Astrocyte (in vitro differentiated cells and primary cell): Measurements from ENCODE around the gene ATG13. TPM values are rescaled to one million over a fixed set of nuclear protein-coding genes. Genes with fewer than 3 reads are reported as not detected.

Experiments used
- DNase-seq: peaks from one replicate; pipeline ENCODE4 v3.0.0-alpha.2; 2010; ENCODE audit warnings: low read depth
- FAIRE-seq: peaks from 2 replicates; lab custom pipeline; 2011; peaks lifted over from hg19 to GRCh38; lab: Jason Lieb, UNC
- H2AFZ ChIP-seq: 2 replicates; pipeline ENCODE4 v1.6.0; 2012; ENCODE audit warnings: low read depth, low read length, inconsistent platforms
- H3K27ac ChIP-seq: 2 replicates; pipeline ENCODE4 v1.5.1; 2011; ENCODE audit warnings: low read depth, low read length, inconsistent platforms
- H3K27me3 ChIP-seq: 2 replicates; pipeline ENCODE4 v1.6.0; 2011; ENCODE audit warnings: low read length, inconsistent platforms; ENCODE audit not compliant: insufficient read depth
- H3K36me3 ChIP-seq: 2 replicates; pipeline ENCODE4 v1.5.1; 2011; ENCODE audit warnings: low read length, inconsistent platforms; ENCODE audit not compliant: insufficient read depth
- H3K4me1 ChIP-seq: 2 replicates; pipeline ENCODE4 v1.5.1; 2011; ENCODE audit warnings: low read length, inconsistent platforms; ENCODE audit not compliant: insufficient read depth
- H3K4me2 ChIP-seq: 2 replicates; pipeline ENCODE4 v1.6.0; 2012; ENCODE audit warnings: low read length, inconsistent platforms
- H3K4me3 ChIP-seq: 2 replicates; pipeline ENCODE4 v1.5.1; 2011; ENCODE audit warnings: low read depth, mild to moderate bottlenecking, low read length, inconsistent platforms; ENCODE audit not compliant: insufficient read depth
- H3K79me2 ChIP-seq: 2 replicates; pipeline ENCODE4 v1.6.0; 2012; ENCODE audit warnings: mild to moderate bottlenecking, low read length, inconsistent platforms; ENCODE audit not compliant: insufficient read depth
- H3K9ac ChIP-seq: 2 replicates; pipeline ENCODE4 v1.6.0; 2012; ENCODE audit warnings: mild to moderate bottlenecking, low read length, inconsistent platforms
- H3K9me3 ChIP-seq: 2 replicates; pipeline ENCODE4 v1.5.1; 2012; ENCODE audit warnings: low read depth, mild to moderate bottlenecking, low read length, inconsistent platforms; ENCODE audit not compliant: insufficient read depth
- H4K20me1 ChIP-seq: 2 replicates; pipeline ENCODE4 v1.6.0; 2012; ENCODE audit warnings: low read length, inconsistent platforms; ENCODE audit not compliant: insufficient read depth
- H3K27ac Mint-ChIP-seq: one replicate; pipeline ENCODE4 v1.8.0; 2021; ENCODE audit warnings: mild to moderate bottlenecking, mixed read lengths; ENCODE audit not compliant: unreplicated experiment
- H3K27me3 Mint-ChIP-seq: one replicate; pipeline ENCODE4 v1.8.0; 2021; ENCODE audit warnings: low read depth, mixed read lengths; ENCODE audit not compliant: unreplicated experiment
- H3K36me3 Mint-ChIP-seq: one replicate; pipeline ENCODE4 v1.8.0; 2021; ENCODE audit warnings: low read depth, mixed read lengths; ENCODE audit not compliant: unreplicated experiment
- H3K4me1 Mint-ChIP-seq: one replicate; pipeline ENCODE4 v1.8.0; 2021; ENCODE audit warnings: low read depth, mixed read lengths; ENCODE audit not compliant: unreplicated experiment
- H3K4me3 Mint-ChIP-seq: one replicate; pipeline ENCODE4 v1.8.0; 2021; ENCODE audit warnings: mild to moderate bottlenecking, moderate library complexity, mixed read lengths; ENCODE audit not compliant: unreplicated experiment
- H3K9me3 Mint-ChIP-seq: one replicate; pipeline ENCODE4 v1.8.0; 2021; ENCODE audit warnings: mild to moderate bottlenecking, mixed read lengths; ENCODE audit not compliant: unreplicated experiment
- EZH2 ChIP-seq: IDR thresholded peaks from 2 replicates; pipeline ENCODE4 v1.6.1; 2012; ENCODE audit warnings: mild to moderate bottlenecking, low read length, inconsistent platforms; ENCODE audit not compliant: insufficient read depth
- total RNA-seq: library from RNA; stranded (reverse); gene quantifications from 2 replicates; pipeline ENCODE4 v1.2.1, GENCODE V29; 2021
- TF ChIP-seq, protein P1 (sequence below): IDR thresholded peaks from 2 replicates; pipeline ENCODE4 v1.5.1; 2011; ENCODE audit warnings: low read depth, mild to moderate bottlenecking, inconsistent platforms, low read length, moderate library complexity; ENCODE audit not compliant: insufficient read depth

Gene ATG13
- total RNA-seq, 1 donor from 2014 or later = 116 TPM

DNA sequence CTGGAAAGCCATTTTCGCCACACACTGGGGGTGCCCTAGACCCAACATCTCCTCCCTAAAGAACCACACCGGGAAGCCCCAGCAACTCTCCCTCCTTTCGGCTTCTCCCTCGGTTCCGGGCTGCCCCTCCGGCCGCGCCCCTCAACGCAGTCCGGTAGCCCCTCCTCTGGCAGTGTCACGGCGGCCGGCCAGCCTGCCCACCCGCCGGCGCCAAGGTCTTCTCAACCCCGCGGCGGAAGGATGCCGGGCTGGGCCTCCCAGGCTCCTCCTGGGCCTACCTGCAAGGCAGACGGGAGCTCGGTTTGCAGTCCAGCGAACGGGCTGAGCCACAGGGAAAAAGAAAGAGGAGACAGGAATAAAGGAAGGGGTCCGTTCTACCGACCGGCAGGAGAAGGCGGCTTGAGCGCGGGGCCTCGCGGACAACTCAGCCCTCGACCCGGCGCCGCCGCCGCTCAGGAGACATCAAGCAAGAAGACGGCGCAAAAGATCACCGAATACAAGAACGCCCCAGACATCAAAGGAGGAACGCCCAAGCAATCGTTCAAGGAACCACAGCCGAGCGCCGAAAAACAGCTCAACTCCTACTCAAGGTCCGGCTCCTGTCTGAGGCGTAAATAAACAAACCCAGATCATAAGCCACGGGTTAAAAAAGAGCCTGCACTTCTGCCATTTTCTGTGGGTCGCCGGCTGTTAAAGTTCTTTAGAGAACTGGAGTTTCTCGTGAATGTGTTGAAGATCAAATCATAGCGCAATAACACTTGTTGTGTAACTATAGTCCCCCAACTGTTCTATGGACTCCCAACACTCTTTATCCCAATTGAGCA is 23.6 kb upstream of the ATG13 start, which contains the start of gene AMBRA1:
Gene AMBRA1 (minus strand): TSS at position 474 of the 824 bp plus-strand sequence. CDS start 45,643 bp downstream, outside the sequence.
- H3K9me3 Mint-ChIP-seq = no peaks in the 10 kb centered on the region
- Histone ChIP-seq H3K27ac (peak within 1 kb of the TSS; percentile 78), H3K36me3 (no peaks in the 10 kb centered on the region), H3K4me3 (peak within 1 kb of the TSS; percentile 98), H3K27me3 (no peaks in the 10 kb centered on the region), H3K9ac (peak within 1 kb of the TSS; percentile 95), H3K79me2 (peaks cover 55% of the 10 kb centered on the region), H3K9me3 (no peaks in the 10 kb centered on the region), H3K4me2 (peak within 1 kb of the TSS; percentile 94), H3K4me1 (peaks cover 17% of the 10 kb centered on the region), H2AFZ (peak within 1 kb of the TSS; percentile 83), H4K20me1 (peaks cover 44% of the 10 kb centered on the region)
- H3K36me3 Mint-ChIP-seq = no peaks in the 10 kb centered on the region
- no peak for TF ChIP-seq EZH2
- TF ChIP-seq, protein P1, sequence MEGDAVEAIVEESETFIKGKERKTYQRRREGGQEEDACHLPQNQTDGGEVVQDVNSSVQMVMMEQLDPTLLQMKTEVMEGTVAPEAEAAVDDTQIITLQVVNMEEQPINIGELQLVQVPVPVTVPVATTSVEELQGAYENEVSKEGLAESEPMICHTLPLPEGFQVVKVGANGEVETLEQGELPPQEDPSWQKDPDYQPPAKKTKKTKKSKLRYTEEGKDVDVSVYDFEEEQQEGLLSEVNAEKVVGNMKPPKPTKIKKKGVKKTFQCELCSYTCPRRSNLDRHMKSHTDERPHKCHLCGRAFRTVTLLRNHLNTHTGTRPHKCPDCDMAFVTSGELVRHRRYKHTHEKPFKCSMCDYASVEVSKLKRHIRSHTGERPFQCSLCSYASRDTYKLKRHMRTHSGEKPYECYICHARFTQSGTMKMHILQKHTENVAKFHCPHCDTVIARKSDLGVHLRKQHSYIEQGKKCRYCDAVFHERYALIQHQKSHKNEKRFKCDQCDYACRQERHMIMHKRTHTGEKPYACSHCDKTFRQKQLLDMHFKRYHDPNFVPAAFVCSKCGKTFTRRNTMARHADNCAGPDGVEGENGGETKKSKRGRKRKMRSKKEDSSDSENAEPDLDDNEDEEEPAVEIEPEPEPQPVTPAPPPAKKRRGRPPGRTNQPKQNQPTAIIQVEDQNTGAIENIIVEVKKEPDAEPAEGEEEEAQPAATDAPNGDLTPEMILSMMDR = no peak
- FAIRE-seq = no peak
- peak within 1 kb of the TSS; percentile 68 for H3K27ac Mint-ChIP-seq
- H3K27me3 Mint-ChIP-seq = no peaks in the 10 kb centered on the region
- peak; percentile 88 for DNase-seq
- peaks cover 19% of the 10 kb centered on the region for H3K4me1 Mint-ChIP-seq
- peak within 1 kb of the TSS; percentile 98 for H3K4me3 Mint-ChIP-seq

DNA sequence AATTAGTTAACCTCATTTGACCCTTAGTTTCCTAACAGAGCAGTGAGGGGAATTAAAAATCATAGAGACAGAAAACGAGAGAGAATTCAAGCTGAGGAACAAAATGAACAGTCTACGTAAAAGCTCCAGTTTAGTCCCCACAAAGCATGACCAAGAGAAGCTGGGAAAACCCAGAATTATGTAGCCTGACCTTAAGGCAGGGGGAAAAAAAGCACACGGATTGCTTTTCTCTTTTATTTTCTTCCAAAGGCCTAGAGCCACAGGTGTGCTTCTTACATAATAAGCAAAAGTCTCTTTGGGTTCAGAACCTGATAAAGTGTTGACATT is 23.0 kb upstream of the ATG13 start:
- no peak for DNase-seq
- Histone ChIP-seq H3K9ac (peak overlapping the region; percentile 95), H3K4me3 (peak overlapping the region; percentile 98), H4K20me1 (peaks cover 38% of the 10 kb centered on the region), H3K27me3 (no peaks in the 10 kb centered on the region), H2AFZ (peak overlapping the region; percentile 83), H3K27ac (peak overlapping the region; percentile 78), H3K36me3 (no peaks in the 10 kb centered on the region), H3K9me3 (no peaks in the 10 kb centered on the region), H3K79me2 (peaks cover 49% of the 10 kb centered on the region), H3K4me1 (peaks cover 17% of the 10 kb centered on the region), H3K4me2 (peak overlapping the region; percentile 94)
- Mint-ChIP-seq H3K36me3 (no peaks in the 10 kb centered on the region), H3K27ac (peak overlapping the region; percentile 68), H3K4me1 (peaks cover 19% of the 10 kb centered on the region), H3K27me3 (no peaks in the 10 kb centered on the region), H3K4me3 (peak overlapping the region; percentile 98), H3K9me3 (no peaks in the 10 kb centered on the region)
- FAIRE-seq = no peak
- TF ChIP-seq, protein P1 = no peak
- TF ChIP-seq EZH2 = no peak

DNA sequence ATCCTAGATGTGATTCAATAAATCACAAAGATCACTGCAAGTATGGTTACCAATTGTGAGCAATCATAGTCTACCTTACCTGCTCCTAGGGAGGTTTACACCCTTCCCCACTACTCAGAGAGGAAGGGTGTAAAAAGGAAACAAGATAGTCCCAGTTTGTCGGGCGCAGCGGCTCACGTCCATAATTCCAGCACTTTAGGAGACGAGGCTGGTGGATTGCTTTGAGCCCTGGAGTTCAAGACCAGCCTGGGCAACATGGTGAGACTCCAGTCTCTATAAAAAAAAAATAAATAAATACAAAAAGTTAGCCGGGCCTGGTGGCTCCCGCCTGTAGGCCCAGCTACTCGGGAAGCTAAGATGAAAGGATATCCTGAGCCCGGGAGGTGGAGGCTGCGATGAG is 22.6 kb upstream of the ATG13 start:
- no peak overlapping the region for H3K27ac ChIP-seq
- Mint-ChIP-seq H3K27me3 (no peaks in the 10 kb centered on the region), H3K27ac (no peak overlapping the region), H3K4me1 (peaks cover 19% of the 10 kb centered on the region), H3K4me3 (no peak overlapping the region), H3K36me3 (no peaks in the 10 kb centered on the region), H3K9me3 (no peaks in the 10 kb centered on the region)
- no peaks in the 10 kb centered on the region for H3K36me3 ChIP-seq
- H3K4me1 ChIP-seq = peaks cover 17% of the 10 kb centered on the region
- H3K9ac ChIP-seq = no peak overlapping the region
- no peaks in the 10 kb centered on the region for H3K27me3 ChIP-seq
- FAIRE-seq (no peak), DNase-seq (no peak)
- H4K20me1 ChIP-seq = peaks cover 34% of the 10 kb centered on the region
- no peaks in the 10 kb centered on the region for H3K9me3 ChIP-seq
- H3K79me2 ChIP-seq = peaks cover 45% of the 10 kb centered on the region
- no peak for TF ChIP-seq EZH2
- TF ChIP-seq, protein P1 = no peak
- H2AFZ ChIP-seq = peak overlapping the region; percentile 83
- no peak overlapping the region for H3K4me2 ChIP-seq
- H3K4me3 ChIP-seq = no peak overlapping the region
